Ramos (cell line): Measurements from ENCODE around the gene SERPINA6.
"Not testable (repeated sequence)": the region's sequence is repeated elsewhere in the genome, so short reads cannot be mapped to it uniquely, and the experiment has no call there.

Experiments used
- in situ Hi-C: fragments of 300-500 bp; cut with MboI; formaldehyde crosslinking; loops from one replicate; pipeline ENCODE4 v1.14.3; 2022; ENCODE audit warnings: low sequenced_read_pairs; ENCODE audit not compliant: unreplicated experiment

SERPINA6 gene

DNA sequence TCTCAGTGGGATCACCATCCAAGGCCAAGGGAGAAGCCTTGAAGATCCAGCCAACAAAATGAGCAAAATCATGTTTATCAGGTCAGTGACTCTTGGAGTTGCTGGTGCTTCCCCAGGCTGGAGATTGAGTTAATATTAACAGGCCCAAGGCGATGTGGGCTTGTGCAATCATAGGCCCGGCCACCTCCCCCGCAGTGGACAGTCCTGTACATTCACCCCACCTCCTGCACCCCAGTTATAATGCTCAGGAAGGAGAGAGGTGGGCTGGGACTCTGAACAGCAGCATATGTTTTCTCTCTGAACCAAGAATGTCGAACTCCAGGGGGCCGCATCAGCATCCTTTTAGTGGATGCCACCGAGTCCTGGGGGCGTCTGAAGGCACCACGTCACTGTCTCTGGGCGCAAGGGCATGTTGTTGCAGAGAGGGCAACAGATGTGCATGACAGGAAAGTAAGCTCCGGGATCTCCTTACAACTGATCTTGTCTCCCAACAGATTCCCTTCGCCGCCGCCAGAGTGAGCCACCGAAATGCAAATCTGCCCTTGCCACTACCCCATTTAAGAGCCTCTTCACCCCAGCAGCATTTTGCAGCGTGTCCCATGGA is 32.2 kb upstream of the SERPINA6 start:
- in situ Hi-C loops, result no loop called here

- in situ Hi-C loops, result no loop called here
These were observed 31.6 kb upstream of the SERPINA6 start for GRCh38 chr14:94354638-94355185.

- in situ Hi-C loops, result not testable (repeated sequence)
These were observed 31.1 kb upstream of the SERPINA6 start for GRCh38 chr14:94354190-94354589.

DNA sequence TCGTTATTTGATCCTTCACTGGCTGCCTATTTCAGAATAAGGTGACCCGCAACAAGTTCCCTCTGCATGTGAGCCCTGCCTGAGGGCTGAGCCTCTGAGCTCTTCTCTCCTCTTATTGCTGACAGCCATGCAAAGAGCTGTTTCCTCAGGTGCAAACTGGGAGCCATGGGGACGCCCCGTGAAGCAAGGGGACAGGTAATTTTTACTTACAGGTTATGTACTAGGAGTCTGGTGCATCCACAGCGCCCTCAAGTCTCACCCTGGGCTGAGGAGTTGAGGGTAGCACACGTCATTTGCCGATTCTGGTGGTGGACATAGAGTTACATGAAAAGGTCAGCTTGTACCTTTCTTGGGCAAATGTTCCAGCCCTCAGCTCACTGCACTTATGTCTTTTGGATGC is 26.1 kb upstream of the SERPINA6 start:
- in situ Hi-C loops, result no loop called here

DNA sequence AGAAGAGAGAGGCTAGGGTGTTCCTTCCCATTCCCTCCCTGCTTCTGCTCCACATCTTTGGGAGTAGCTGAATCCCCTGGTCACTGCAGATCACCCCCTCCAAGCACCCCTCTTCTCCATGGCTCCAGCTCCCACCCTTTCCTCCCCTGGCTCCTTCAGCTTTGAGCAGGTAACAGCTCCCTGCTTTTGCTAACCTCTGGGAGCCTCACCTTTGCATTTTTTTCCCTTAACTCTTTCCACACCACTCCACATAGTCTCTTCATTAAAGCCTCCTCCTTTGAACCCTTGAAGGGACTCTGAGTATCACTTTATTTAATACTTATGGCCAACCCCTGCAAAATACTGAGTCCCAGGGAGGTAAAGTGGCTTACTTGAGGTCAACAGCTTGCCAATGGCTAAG is 25.7 kb upstream of the SERPINA6 start:
- in situ Hi-C loops, result no loop called here

DNA sequence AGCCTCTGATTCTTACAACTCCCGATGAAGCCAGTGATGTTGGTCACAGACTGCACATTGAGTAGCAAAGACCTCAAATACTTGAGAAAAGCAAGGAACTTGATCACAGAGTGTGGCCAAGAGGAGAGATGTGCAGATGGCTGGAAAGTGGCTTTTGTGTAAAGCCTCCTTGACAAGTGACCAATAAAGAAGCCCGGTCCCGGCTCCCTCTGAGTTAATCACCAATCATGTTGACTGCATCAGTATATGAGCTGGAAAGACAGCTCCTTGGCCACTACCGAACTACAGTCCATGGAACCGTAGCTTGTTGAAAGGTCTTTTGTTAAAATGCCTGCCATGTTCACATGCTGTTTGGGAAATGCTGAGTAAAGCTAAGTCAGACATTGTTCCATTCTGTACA is 23.7 kb upstream of the SERPINA6 start:
- in situ Hi-C loops, result no loop called here

DNA sequence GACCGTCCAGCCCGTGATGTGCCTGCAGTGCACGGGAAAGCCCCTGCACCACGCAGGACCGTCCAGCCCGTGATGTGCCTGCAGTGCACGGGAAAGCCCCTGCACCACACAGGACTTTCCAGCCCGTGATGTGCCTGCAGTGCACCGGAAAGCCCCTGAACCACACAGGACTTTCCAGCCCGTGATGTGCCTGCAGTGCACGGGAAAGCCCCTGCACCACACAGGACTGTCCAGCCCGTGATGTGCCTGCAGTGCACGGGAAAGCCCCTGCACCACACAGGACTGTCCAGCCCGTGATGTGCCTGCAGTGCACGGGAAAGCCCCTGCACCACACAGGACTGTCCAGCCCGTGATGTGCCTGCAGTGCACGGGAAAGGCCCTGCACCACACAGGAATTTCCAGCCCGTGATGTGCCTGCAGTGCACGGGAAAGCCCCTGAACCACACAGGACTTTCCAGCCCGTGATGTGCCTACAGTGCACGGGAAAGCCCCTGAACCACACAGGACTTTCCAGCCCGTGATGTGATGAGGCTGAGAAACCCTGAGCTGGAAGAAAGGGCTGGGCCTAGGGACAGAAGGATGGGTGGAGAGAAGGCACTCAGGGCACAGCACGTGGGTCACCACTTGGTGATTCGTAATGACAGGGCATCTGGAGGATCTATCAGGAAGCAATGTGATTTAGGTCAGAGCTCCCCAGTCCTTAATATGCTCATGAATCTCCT is 23.1 kb upstream of the SERPINA6 start:
- in situ Hi-C loops, result not testable (repeated sequence)

DNA sequence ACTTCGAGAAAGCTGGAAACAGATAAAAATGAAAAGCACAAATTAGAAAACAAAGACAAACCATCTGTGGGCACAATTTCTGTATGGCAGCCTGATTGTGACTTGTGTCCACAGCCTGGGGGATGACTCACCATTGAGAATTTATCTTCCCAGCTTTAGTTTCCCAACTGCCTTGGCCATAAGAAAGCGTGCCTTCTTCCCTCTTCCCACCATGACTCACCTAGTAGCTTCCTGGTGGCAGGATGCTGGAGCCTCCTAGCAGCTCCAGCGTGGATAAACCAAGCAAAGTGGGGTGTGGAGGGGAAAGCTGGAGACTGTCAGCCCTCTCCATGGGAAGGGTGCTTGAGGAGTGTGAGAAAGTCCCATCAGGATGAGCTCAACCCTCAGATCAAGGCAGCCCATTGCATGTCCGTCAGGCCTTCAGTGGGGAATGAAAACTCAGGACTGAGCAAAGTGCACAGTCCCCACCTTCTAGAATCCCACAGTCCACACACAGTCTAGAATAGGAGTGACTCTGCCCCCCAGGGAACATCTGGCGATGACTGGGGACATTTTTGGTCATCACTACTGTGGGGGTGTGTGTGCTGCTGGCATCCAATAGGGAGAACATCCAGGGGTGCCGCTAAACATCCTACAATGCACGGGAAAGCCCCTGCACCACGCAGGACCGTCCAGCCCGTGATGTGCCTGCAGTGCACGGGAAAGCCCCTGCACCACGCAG is 22.4 kb upstream of the SERPINA6 start:
- in situ Hi-C loops, result no loop called here

- in situ Hi-C loops, result no loop called here
These were observed 21.3 kb upstream of the SERPINA6 start for GRCh38 chr14:94344389-94344788.

GRCh38 chr14:94343238-94344005 is 20.3 kb upstream of the SERPINA6 start:
- in situ Hi-C loops, result no loop called here

- in situ Hi-C loops, result no loop called here
These were observed 19.3 kb upstream of the SERPINA6 start for GRCh38 chr14:94342334-94342934.

GRCh38 chr14:94341656-94342333 is 18.7 kb upstream of the SERPINA6 start:
- in situ Hi-C loops, result no loop called here

DNA sequence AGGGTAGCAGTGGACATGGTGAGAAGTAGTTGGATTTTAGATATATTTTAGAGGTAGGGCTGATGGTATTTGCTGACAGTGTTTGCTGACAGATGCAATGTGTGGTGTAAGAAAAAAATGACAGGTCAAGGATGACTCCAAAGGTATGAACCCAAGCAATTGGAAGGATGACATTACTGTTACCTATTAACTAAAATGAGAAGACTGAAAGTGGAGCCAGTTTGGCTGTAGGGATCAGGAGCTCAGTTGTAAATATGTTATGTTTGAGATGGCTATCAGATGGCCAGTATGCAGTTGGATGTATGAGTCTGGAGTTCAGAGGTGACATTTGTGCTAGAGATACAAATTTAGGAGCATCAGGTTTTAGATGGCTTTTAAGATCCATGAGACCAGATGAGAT is 17.4 kb upstream of the SERPINA6 start:
- in situ Hi-C loops, result no loop called here

DNA sequence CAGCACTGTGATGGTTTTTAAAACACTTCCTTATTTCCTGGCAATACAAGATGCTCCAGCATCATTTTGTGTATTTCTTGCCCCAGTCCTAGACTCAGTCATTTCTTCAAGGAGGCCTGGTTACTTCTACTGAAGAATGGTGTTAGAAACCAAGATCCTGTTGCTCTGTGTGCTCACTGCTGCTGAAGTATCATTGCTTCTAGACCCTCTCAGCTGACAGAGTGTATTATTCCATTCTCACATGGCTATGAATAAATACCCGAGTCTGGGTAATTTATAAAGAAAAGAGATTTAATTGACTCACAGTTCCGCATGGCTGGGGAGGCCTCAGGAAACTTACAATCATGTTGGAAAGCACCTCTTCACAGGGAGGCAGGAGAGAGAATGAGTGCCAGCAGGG is 14.9 kb upstream of the SERPINA6 start:
- in situ Hi-C loops, result no loop called here

GRCh38 chr14:94337274-94337673 is 14.1 kb upstream of the SERPINA6 start:
- in situ Hi-C loops, result no loop called here

DNA sequence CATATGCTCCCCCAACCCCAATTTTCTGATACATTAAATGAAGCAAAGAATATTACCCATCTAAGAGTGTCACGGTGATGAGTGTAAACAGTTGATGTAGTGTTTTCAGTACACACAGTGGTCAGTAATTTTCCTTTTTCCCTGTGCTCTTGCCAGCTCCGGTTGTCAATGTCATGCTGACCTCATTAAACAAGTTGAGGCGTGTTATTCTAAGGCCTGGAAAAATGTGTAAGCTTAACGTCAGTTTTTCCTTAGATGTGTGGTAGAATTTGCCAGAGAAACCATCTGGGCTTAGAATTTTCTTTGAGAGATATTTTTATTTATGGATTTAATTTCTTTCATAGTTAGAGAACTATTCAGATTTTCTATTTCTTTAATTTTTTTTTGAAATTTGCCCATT is 11.7 kb upstream of the SERPINA6 start:
- in situ Hi-C loops, result no loop called here

DNA sequence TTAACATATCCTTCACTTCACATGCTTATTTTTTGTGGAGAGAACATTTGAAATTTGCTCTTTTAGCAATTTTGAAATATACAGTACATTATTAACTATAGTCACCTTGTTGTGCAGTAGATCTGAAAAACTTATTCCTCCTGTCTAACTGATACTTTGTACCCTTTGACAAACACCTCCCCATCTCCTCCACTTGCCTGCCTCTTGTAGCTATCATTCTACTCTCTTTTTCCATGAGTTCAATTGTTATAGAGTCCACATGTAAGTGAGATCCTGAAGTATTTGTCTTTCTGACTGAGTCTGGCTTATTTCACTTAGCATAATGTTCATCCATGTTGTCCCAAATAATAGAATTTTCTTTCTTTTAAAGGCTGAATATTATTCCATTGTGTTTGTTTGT is 9.5 kb upstream of the SERPINA6 start:
- in situ Hi-C loops, result no loop called here

DNA sequence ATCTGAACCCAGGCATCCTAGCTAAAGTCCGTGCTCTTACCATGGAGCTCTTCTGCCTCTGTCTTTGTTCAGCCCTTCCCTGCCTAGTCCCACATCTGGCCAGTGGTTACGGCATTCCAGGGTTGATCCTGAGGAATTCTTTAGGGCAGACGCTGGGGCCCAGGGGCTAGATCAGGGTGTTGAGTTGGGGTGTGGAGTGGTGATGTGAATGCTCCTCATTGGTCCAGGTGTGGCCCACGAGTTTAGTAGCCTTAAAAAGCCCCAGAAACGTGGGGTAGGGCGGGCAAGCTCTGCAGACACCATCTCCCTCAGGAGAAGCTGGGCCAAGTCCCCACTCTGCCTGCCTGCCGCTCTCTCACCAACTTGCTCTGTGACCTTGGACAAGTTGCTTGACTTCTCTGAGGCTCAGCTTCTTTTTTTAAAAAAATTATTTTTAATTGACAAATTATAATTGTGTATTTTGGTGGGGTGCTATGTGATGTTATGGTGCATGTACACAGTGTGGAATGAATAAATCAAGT is 9.0 kb upstream of the SERPINA6 start:
- in situ Hi-C loops, result no loop called here

GRCh38 chr14:94331462-94331861 is 8.3 kb upstream of the SERPINA6 start:
- in situ Hi-C loops, result no loop called here
